Transverse colon (tissue), 4 donors: Measurements from ENCODE around the gene C11orf54.

Experiments
- EP300 ChIP-seq: sonication (generic); formaldehyde crosslinking; IDR thresholded peaks from one replicate; pipeline ENCODE4 v1.6.1; 2017; ENCODE audit warnings: antibody characterized with exemption, low read depth
- POLR2A ChIP-seq: fragments of 450-650 bp; IDR thresholded peaks from one replicate; pipeline ENCODE4 v1.6.1; 2016; ENCODE audit warnings: antibody characterized with exemption, mild to moderate bottlenecking, moderate library complexity
- POLR2AphosphoS5 ChIP-seq, 3 donors: sonication (generic); formaldehyde crosslinking; IDR thresholded peaks; one replicate each; pipeline ENCODE4 v1.6.1; 2016; ENCODE audit warnings: antibody characterized with exemption in 3 of 3
- TF ChIP-seq, protein P1 (sequence below), 5 experiments: fragments of 200-600 bp in 3 of 5; fragments of 450-650 bp in 2 of 5; sonication (generic) in 3 of 5; IDR thresholded peaks; 1 replicate in 2 of 5; 2 replicates in 3 of 5; pipeline ENCODE4 v1.5.1; 2016 to 2017; ENCODE audit warnings: antibody characterized with exemption in 5 of 5, inconsistent platforms in 3 of 5, mild to moderate bottlenecking in 2 of 5, moderate library complexity in 1 of 5

DNA sequence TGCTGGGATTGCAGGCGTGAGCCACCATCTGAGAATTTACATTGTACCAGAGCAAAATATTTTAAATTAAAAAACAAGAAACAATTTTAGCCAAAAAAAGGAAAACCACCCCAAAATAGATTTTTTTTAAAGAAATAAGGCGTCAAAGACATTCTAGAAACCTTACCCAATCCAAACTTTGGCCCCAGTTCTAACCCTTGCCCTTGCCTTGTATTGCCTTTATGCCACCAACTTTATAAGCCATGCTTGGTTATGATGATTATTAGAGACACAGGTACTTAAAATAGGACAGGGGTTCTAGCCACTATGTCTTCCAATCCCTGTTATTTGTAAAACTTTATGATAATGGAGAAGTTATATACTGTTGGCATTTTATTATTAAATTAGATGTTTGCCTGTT, 11.8 kb downstream of the C11orf54 start:
- TF ChIP-seq, protein P1, sequence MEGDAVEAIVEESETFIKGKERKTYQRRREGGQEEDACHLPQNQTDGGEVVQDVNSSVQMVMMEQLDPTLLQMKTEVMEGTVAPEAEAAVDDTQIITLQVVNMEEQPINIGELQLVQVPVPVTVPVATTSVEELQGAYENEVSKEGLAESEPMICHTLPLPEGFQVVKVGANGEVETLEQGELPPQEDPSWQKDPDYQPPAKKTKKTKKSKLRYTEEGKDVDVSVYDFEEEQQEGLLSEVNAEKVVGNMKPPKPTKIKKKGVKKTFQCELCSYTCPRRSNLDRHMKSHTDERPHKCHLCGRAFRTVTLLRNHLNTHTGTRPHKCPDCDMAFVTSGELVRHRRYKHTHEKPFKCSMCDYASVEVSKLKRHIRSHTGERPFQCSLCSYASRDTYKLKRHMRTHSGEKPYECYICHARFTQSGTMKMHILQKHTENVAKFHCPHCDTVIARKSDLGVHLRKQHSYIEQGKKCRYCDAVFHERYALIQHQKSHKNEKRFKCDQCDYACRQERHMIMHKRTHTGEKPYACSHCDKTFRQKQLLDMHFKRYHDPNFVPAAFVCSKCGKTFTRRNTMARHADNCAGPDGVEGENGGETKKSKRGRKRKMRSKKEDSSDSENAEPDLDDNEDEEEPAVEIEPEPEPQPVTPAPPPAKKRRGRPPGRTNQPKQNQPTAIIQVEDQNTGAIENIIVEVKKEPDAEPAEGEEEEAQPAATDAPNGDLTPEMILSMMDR (IDR thresholded peaks at IDR 0.05): no peak
- TF ChIP-seq POLR2A: no peak
- TF ChIP-seq EP300: no peak
- no peak for TF ChIP-seq POLR2AphosphoS5 (IDR thresholded peaks at IDR 0.05)
